IPS-15b (cell line): ENCODE data around the gene MICAL2.

ENCODE experiments used
- H3K27me3 ChIP-seq: one replicate; pipeline ENCODE4 v1.6.1; 2013; ENCODE audit warnings: low read length; ENCODE audit not compliant: control insufficient read depth, insufficient read depth
- H3K36me3 ChIP-seq: one replicate; pipeline ENCODE4 v1.6.1; 2013; ENCODE audit warnings: low read length; ENCODE audit not compliant: control insufficient read depth, insufficient read depth
- H3K4me1 ChIP-seq: one replicate; pipeline ENCODE4 v1.6.1; 2013; ENCODE audit warnings: mild to moderate bottlenecking, low read length; ENCODE audit not compliant: control insufficient read depth, insufficient read depth
- H3K4me3 ChIP-seq: one replicate; pipeline ENCODE4 v1.5.1; 2013; ENCODE audit warnings: low read depth, low read length
- H3K9ac ChIP-seq: one replicate; pipeline ENCODE4 v1.6.1; 2013; ENCODE audit warnings: low read depth, mild to moderate bottlenecking, low read length
- H3K9me3 ChIP-seq: one replicate; pipeline ENCODE4 v1.6.1; 2013; ENCODE audit warnings: mild to moderate bottlenecking, low read length; ENCODE audit not compliant: control insufficient read depth, insufficient read depth

MICAL2 gene

DNA sequence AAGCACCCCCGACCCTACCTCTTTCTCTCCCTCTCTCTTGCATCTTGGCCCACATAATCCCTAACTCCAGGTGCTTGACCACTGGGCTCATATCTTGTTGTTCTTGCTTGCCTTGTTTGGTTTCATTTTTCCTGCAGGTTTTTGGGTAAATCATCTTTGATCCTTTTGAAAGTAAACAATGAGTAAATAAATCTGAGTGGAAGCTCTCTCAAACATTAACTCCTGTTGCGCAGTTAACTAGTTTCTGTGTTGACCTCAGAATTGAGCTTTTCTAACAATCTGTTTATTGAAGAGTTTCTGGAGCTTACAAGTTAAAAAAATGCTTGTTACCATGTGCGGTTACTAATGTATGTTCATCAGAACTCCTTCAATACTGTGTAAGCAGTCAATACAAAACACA, 38.8 kb upstream of the MICAL2 start:
- no peaks in the 10 kb centered on the region for H3K36me3 ChIP-seq
- H3K4me1 ChIP-seq: peaks cover 4% of the 10 kb centered on the region
- no peaks in the 10 kb centered on the region for H3K27me3 ChIP-seq
- no peaks in the 10 kb centered on the region for H3K9me3 ChIP-seq
- H3K4me3 ChIP-seq: no peak overlapping the region
- no peak overlapping the region for H3K9ac ChIP-seq

DNA sequence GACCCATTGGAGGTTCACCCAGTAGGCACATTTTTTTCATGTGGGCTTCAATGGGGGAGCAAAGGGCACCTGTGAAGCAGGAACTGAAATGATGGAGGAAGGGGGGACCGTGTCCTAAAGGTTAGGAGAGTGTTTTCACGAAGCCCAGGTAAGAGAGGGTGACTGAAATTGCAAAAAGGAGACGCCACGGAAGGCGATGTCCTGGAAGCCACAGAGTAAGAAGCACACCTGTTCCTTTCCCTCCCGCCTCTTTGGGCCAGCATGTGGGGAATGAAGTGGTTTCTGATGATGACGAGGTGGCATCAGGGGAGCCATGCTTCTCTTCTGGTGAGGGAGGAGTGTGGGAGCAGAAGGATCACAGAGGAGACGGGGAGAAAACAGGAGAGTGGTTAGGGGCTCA, 37.0 kb upstream of the MICAL2 start:
- Histone ChIP-seq H3K27me3 (no peaks in the 10 kb centered on the region), H3K36me3 (no peaks in the 10 kb centered on the region), H3K9me3 (no peaks in the 10 kb centered on the region), H3K4me1 (peaks cover 3% of the 10 kb centered on the region), H3K4me3 (no peak overlapping the region), H3K9ac (no peak overlapping the region)

DNA sequence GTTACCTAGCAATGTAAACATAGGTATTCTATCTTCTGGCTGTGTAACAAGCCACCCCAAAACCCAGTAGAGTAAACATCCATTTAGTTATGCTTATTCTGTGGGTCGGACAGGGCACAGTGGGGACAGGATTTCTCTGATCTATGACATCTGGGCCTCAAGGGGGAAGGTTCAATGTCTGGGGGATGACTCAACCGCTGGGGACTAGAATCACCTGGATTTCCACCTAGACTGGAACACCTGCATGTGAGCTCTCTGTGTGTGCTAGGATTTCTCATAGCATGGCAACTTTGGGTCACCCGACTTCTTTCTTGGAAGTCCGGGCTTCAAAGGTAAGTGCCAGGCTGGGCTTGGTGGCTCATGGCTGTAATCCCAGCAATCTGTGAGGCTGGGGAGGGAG, 36.5 kb upstream of the MICAL2 start:
- H3K9ac ChIP-seq: no peak overlapping the region
- H3K4me1 ChIP-seq: peaks cover 3% of the 10 kb centered on the region
- H3K27me3 ChIP-seq: no peaks in the 10 kb centered on the region
- no peak overlapping the region for H3K4me3 ChIP-seq
- no peaks in the 10 kb centered on the region for H3K36me3 ChIP-seq
- no peaks in the 10 kb centered on the region for H3K9me3 ChIP-seq

DNA sequence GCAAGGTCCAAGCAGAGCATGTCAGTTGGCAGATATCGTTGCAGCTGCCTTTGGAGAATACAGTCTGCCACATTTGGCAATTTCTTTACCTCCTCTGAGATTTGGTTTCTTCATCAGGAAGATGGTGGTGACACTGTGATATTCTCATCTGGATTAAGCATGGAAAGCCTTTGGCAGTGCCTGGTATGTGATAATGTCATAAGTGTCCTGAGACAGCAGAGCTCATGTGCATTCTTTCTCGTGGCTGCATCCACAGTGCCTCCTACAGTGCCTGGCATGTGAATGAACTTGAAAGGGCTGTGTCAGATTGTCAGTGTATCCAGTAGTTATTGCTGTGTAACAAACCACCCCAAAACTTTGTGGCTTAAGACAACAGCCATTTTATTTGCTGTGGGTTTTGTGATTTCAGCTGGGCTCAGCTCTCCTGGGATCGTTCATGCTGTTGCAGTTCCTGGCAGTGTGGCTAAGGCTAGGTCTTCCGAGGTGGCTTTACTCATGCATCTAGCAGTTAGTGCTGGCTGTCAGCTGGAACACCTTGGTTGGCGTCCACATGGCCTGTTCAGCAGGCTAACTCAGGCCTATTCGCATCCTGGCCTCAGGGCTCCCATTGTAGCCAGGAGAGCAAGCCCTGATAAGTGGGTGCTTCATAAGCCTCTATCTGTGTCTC, 35.7 kb upstream of the MICAL2 start:
- H3K36me3 ChIP-seq: no peaks in the 10 kb centered on the region
- H3K4me3 ChIP-seq: no peak overlapping the region
- no peaks in the 10 kb centered on the region for H3K27me3 ChIP-seq
- no peaks in the 10 kb centered on the region for H3K9me3 ChIP-seq
- no peak overlapping the region for H3K9ac ChIP-seq
- H3K4me1 ChIP-seq: peaks cover 3% of the 10 kb centered on the region

DNA sequence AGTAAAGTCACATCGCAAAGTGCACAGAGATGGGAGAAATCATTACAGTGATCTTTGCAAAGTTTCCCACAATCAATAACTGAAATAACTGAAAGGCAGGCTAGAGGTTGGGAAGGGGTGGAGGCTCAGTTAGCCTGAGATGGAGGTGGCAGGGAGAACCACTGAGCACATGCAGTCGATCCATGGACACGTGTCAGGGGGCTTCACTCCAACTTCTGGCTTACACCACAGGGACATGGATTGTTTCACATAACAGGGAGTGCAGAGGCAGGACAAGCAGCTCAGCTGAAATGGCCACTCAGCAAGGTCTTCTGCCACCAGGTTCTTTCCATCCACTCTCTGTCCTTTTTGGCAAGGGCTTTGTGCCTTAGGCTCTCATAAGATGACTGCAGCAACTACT, 35.1 kb upstream of the MICAL2 start:
- Histone ChIP-seq H3K4me3 (no peak overlapping the region), H3K27me3 (no peaks in the 10 kb centered on the region), H3K4me1 (peaks cover 3% of the 10 kb centered on the region), H3K9ac (no peak overlapping the region), H3K9me3 (no peaks in the 10 kb centered on the region), H3K36me3 (no peaks in the 10 kb centered on the region)

DNA sequence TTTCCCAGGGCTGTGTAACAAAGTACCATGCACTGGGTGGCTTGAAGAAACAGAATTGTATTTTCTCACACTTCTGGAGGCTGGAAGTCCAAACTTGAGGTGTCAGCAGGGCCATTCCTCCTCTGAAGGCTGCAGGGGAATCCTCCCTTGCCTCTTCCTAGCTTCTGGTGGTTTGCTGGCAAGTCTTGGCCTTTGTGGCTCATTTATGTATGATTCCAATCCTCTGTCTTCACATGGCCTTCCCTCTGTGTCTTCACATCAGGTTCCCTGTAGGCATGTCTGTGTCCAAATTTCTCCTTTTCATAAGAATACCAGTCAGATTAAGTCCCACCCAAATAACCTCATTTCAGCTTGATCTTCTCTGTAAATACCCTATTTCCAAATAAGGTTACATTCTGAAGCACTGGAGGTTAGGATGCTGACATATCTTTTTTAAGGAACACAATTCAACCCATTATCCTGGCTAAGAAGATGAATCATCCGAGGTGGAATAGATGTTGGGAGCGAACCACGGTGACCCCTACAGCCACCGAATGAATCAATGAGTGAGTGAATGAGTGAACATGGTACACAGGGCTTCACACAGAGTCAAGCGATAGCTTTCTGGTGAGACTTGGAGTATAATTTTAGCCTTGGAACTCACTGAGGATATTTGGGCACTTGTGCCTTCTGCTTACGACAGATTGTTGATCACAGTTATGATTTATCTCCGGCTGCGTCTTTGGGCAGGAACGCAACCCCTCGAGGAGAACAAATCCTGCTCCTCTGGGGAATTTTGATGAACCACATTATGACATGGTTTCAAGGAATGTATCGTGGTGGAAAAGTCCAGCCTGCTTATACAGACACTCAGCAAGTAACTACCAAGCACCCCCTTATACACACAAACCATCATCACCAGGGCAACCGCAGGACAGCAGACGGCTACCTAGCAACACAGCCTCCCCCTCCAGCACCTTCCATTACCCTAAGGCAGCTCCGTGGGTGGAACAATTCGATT, 34.3 kb upstream of the MICAL2 start:
- H3K27me3 ChIP-seq: no peaks in the 10 kb centered on the region
- H3K4me1 ChIP-seq: peaks cover 3% of the 10 kb centered on the region
- H3K36me3 ChIP-seq: no peaks in the 10 kb centered on the region
- no peak overlapping the region for H3K9ac ChIP-seq
- H3K9me3 ChIP-seq: no peaks in the 10 kb centered on the region
- no peak overlapping the region for H3K4me3 ChIP-seq

DNA sequence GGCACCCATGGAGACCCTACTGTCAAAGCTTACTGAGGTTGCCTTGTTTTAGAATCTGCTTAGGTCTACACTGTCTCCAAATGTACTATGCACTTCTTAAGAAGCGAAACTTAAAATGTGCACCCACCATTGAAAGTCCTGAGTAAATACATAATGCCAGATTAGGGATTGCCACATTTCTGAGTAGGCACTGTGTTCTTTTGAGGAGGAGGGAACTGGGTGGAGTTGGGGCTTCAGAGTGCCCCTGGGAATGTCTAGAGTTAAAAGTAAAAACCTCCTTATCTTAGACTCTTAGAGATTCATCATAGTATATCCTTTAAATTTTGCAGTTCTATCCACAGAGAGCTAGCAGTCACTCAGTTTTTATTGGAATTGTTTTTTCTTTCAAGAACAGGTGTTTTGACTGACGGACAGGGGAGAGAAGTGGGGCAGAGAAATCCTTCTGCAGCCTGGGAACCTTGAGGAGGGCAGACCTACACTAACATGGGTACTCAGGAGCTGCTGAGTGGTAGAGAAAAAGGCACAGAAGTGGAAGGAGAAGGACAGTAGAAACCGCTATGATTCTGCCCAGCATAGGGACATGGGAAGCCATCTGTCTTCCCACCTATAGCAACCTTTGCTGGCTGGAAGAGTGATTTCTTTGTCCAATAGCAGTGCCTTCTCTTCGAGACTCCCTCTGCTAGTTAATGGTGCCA, 33.4 kb upstream of the MICAL2 start:
- Histone ChIP-seq H3K4me1 (peaks cover 3% of the 10 kb centered on the region), H3K9ac (no peak overlapping the region), H3K27me3 (no peaks in the 10 kb centered on the region), H3K4me3 (no peak overlapping the region), H3K9me3 (no peaks in the 10 kb centered on the region), H3K36me3 (no peaks in the 10 kb centered on the region)

DNA sequence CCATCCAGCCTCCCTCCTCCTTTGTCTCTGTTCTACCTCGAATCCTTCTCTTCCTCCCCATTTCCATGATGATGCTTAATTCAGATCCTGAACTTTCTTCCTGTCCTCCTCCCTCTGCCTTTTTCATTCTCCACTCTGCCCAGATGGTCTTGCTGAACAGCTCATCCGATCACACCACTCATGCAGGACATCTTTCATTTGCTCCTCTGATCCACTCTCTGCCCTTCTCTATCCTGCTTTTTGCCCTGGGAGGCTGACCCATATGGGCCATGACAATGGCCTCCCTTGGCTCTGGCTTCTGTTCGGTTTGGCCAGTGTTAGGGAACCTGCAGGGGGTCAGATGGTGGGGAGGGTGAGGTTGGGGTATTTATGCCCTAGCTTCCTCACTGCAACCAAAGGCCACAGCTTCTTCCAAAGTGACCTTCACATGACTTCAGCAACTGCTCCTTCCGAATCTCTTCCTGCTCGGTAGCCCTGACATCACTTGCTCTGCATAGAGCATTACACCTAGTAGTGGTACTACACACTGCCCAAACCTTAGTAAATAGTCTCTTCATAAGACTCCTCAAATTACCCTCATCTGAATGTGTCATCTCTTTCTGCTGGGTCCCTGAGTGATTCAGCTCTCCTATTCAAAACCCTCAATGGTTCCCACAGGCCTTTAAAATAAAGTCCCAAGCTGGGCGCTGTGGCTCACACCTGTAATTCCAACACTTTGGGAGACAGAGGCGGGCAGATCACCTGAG, 32.7 kb upstream of the MICAL2 start:
- Histone ChIP-seq H3K27me3 (no peaks in the 10 kb centered on the region), H3K9me3 (no peaks in the 10 kb centered on the region), H3K36me3 (no peaks in the 10 kb centered on the region), H3K4me3 (no peak overlapping the region), H3K4me1 (peaks cover 3% of the 10 kb centered on the region), H3K9ac (no peak overlapping the region)

DNA sequence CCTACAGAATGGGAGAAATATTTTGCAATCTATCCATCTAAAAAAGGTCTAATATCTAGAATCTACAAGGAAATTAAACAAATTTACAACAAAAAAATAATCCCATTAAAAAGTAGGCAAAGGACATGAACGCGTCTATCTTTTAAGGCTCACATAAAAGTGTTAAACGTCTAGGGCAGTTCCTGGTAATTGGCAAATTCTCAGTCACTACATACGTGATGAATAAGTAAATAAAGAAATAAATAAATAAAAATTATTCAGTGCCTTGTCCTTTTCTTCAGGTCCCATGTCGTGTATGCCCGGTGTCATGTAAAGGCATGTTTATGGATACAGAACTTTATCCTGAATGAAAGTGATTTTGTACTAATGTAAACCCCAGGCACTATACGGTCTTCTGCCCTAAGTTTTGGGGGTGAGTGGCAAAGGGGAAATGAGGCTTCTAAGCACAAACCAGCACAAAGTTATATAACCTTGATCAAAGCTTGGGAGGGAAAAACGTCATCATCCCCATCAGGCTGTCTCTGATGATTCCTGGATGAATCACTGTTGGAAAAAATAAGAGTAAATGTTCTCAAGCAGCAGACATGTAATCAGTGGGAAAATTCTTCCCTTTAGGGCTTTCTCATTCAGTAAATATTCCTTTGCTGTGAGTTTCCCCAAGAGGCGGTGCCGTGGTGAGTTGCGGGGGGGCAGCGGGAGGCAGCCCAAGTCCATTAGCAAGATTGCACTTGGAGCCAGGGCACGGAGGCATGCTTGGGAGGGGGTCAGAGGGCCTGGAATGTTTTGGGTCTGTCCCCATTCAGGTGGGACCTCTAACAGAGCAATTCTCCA, 30.4 kb upstream of the MICAL2 start:
- Histone ChIP-seq H3K27me3 (no peaks in the 10 kb centered on the region), H3K4me1 (peaks cover 3% of the 10 kb centered on the region), H3K9me3 (no peaks in the 10 kb centered on the region), H3K36me3 (no peaks in the 10 kb centered on the region), H3K9ac (no peak overlapping the region), H3K4me3 (no peak overlapping the region)

DNA sequence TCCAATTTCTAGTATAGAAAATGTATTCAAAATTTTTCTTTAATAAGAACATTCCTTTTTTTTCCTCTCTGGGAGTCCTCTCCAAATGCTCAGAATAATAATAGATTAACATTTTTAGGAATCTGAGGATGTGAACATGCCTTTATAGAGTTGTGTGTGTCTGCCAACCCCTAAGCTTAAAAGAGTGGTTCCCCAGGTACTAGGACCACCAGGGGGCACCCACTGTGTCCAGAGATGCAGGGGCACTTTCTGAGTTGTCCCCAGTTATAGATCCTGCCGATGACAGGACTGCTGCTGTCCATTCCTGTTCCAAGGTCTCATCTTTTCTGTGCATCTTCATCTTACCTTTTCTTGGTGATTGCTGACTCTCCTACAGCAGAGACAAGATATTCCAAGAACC, 27.0 kb upstream of the MICAL2 start:
- no peak overlapping the region for H3K9ac ChIP-seq
- no peaks in the 10 kb centered on the region for H3K36me3 ChIP-seq
- no peaks in the 10 kb centered on the region for H3K4me1 ChIP-seq
- H3K27me3 ChIP-seq: no peaks in the 10 kb centered on the region
- H3K4me3 ChIP-seq: no peak overlapping the region
- no peaks in the 10 kb centered on the region for H3K9me3 ChIP-seq
